ENCODE data around the gene PIP5KL1.
A peak's percentile ranks its signal among the peaks of the same experiment; 100 is the strongest.

The PIP5KL1 gene

DNA sequence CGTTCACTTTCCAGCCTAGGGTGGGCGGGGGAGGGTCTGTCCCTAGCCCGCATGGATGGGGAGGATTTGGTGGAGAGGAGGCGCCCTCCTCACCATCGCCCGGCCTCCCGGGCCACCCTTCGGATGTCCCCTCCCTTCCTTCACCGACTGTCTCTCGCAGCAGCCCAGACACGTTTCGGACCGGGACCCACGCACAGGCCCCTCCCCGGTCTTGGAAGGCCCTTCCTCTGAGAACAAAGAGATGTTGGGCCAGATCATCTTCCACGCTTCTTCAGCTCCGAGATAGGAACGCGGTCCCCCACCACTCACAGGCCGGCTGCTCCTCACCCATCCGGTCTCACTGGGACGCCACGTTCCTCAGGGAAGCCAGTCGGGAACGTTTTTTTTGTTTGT, 7.7 kb upstream of the PIP5KL1 start:
- Histone ChIP-seq H3K36me3 (replicated peaks) (peaks cover 25% of the 10 kb centered on the region), H3K4me1 (peaks cover 7% of the 10 kb centered on the region), H3K9me3 (no peaks in the 10 kb centered on the region), H3K27me3 (ENCODE audit: low read depth) (no peaks in the 10 kb centered on the region), H3K4me3 (no peak overlapping the region)
- no peak for DNase-seq (ENCODE audit: low spot score in 2 of 2)
- in situ Hi-C loops (cut with MboI; ENCODE audit: low sequenced_read_pairs), result no loop called here

DNA sequence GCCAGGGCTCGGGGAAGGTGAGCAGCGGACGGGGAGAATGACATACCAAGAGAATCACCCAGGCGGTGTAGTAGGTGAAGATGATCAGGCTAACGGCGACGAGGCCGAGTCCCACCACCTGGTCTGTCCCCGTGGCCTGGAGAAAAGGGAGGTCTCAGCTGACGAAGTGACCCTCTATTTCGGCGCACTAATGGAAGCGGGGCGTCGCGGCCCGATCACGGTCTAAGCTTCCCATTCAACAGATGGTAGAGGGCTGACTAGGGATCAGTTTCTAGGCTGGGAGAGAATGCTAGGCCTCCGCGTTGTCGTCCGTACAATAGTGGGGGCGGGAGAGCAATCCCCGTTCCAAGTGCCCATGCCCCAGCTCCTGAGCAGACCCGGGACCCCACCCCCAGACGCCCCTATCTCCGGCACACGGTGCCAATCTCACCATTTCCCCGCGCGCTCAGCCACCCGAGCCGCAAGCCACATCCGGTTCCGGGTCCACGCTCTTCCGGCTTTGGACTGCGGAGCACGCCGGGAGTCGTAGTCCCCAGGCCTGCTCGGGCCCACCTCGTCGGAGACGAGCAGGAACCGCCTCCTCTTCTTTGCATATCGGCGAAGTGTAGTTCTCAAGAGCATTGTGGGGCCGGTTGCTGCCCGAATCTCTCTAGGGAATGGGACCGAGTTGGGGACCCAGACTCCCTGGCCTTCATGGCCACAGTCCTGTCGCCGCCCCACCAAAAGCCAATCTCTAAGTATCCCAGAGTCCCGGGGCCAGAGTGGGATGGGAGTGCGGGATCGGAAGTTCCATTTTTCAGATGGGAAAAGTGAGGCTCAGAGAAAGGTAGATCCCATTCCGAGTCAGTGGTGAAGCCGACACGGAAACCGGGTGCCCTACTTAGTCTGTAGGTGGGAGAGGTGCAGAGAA, 7.1 kb upstream of the PIP5KL1 start, which contains the start of gene DPM2:
DPM2 (minus strand) TSS at position 467 of the 910 bp plus-strand sequence; CDS start at position 433, 34 bp downstream.
- H3K27me3 ChIP-seq (ENCODE audit: low read depth), result no peaks in the 10 kb centered on the region
- peak; percentile 81 to 89 for DNase-seq (ENCODE audit: low spot score in 2 of 2)
- peaks cover 19% of the 10 kb centered on the region for H3K36me3 ChIP-seq (replicated peaks)
- H3K9me3 ChIP-seq, result no peaks in the 10 kb centered on the region
- peak within 1 kb of the TSS; percentile 70 for H3K4me3 ChIP-seq
- in situ Hi-C loops (cut with MboI; ENCODE audit: low sequenced_read_pairs), result no loop called here
- H3K4me1 ChIP-seq, result peaks cover 7% of the 10 kb centered on the region

GRCh38 chr9:127937056-127937387, 6.4 kb upstream of the PIP5KL1 start:
- in situ Hi-C loops (cut with MboI; ENCODE audit: low sequenced_read_pairs), result no loop called here
- Histone ChIP-seq H3K27me3 (ENCODE audit: low read depth) (no peaks in the 10 kb centered on the region), H3K9me3 (no peaks in the 10 kb centered on the region), H3K4me1 (peaks cover 7% of the 10 kb centered on the region), H3K36me3 (replicated peaks) (peaks cover 13% of the 10 kb centered on the region), H3K4me3 (peak overlapping the region; percentile 70)
- DNase-seq (ENCODE audit: low spot score in 2 of 2), result no peak

DNA sequence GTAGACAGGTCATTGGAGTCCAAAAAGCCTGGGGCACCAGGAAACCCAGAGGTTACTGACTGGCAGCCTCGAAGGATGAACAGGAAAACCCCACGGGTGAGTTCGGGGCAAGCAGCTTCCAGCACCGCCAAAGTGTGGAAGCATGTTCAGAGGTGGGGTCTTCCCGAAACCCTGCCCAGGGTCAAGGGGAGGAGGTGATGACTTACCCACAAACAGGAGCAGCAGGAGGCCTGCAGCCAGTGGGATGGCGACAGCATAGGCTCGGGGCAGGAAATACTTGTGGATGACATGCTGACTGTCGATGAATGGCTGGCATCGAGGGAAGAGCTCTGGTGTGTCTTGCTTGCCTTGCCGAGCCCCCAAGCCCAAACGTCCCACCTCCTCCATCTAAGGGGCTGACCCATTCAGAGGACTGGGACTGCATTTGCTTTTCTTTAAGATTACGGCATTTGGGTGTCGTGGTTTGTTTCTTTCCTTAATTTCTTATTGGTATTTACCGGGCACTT, 5.8 kb upstream of the PIP5KL1 start:
- peaks cover 13% of the 10 kb centered on the region for H3K36me3 ChIP-seq (replicated peaks)
- H3K27me3 ChIP-seq (ENCODE audit: low read depth), result no peaks in the 10 kb centered on the region
- H3K4me3 ChIP-seq, result peak overlapping the region; percentile 70
- DNase-seq (ENCODE audit: low spot score in 2 of 2), result no peak
- H3K4me1 ChIP-seq, result peaks cover 8% of the 10 kb centered on the region
- in situ Hi-C loops (cut with MboI; ENCODE audit: low sequenced_read_pairs), result no loop called here
- no peaks in the 10 kb centered on the region for H3K9me3 ChIP-seq

DNA sequence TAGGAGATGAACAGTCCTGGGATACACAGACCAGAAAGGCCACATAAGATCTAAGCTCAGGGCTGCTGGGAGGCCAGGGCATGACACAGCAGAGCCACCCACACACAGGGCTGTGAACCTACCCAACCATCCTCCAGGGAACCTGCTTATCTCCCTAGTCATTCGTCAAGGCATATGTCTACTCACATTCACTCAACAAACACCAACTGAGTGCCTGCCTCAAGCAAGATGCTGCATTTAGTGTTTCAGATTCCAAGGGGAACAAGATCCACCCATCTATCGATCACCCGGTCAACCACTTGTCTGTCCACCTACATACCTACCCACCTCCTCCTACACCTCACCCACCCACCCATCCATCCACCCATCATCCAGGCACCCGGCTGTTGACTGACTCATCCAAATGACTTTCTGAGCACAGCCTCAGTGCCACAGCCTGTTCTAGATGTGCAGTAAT, 5.2 kb upstream of the PIP5KL1 start:
- H3K9me3 ChIP-seq, result no peaks in the 10 kb centered on the region
- H3K36me3 ChIP-seq (replicated peaks), result peaks cover 13% of the 10 kb centered on the region
- H3K4me1 ChIP-seq, result peaks cover 13% of the 10 kb centered on the region
- in situ Hi-C loops (cut with MboI; ENCODE audit: low sequenced_read_pairs), result no loop called here
- H3K4me3 ChIP-seq, result peak overlapping the region; percentile 70; the same call in 1 of the 2 replicates
- DNase-seq (ENCODE audit: low spot score in 2 of 2), result no peak
- H3K27me3 ChIP-seq (ENCODE audit: low read depth), result no peaks in the 10 kb centered on the region

DNA sequence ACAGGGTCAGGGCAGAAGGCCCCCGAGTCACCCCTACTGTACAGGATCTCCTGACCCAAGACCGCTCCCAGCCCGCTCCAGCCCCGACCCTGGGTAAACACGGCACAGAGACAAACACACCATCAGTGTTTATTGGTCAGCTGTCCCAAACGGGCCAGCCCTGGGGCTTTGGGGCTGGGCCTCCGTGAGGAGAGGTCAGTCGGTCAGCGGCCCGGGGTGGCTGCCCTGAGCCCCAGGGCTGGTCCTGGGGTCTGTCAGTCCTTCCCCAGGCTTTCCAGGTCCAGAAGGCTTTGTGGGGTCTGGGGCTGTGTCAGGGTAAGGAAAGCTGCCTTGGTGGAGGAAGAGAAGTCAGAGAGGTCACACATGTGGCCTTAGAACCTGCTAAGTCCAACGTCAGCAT, 4.4 kb upstream of the PIP5KL1 start:
- H3K4me1 ChIP-seq, result peaks cover 17% of the 10 kb centered on the region
- no peaks in the 10 kb centered on the region for H3K9me3 ChIP-seq
- no peaks in the 10 kb centered on the region for H3K27me3 ChIP-seq (ENCODE audit: low read depth)
- no peak for DNase-seq (ENCODE audit: low spot score in 2 of 2)
- no peak overlapping the region for H3K4me3 ChIP-seq
- in situ Hi-C loops (cut with MboI; ENCODE audit: low sequenced_read_pairs), result no loop called here
- H3K36me3 ChIP-seq (replicated peaks), result peaks cover 13% of the 10 kb centered on the region

DNA sequence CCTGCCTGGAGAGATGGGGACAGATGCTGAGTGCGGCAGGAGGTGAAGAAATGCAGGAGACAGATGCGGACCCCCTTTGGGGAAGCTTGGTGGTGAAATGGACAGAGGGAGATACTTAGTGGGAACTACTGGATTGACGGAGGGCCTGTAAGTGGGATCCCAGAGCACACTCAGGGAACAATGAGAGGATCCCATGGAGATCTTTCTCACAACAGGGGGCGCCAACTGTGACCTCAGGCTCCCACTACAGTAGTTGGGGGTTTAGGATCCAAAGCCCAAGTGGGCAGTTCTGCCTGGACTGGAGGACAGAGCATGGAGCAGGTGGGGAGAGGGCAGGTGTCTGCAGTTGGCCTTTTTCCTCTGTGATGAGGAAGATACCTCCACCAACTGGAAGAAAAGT, 3.7 kb upstream of the PIP5KL1 start:
- in situ Hi-C loops (cut with MboI; ENCODE audit: low sequenced_read_pairs), result no loop called here
- DNase-seq (ENCODE audit: low spot score in 2 of 2), result no peak
- Histone ChIP-seq H3K9me3 (no peaks in the 10 kb centered on the region), H3K4me3 (no peak overlapping the region), H3K36me3 (replicated peaks) (peaks cover 13% of the 10 kb centered on the region), H3K27me3 (ENCODE audit: low read depth) (no peaks in the 10 kb centered on the region), H3K4me1 (peaks cover 18% of the 10 kb centered on the region)

DNA sequence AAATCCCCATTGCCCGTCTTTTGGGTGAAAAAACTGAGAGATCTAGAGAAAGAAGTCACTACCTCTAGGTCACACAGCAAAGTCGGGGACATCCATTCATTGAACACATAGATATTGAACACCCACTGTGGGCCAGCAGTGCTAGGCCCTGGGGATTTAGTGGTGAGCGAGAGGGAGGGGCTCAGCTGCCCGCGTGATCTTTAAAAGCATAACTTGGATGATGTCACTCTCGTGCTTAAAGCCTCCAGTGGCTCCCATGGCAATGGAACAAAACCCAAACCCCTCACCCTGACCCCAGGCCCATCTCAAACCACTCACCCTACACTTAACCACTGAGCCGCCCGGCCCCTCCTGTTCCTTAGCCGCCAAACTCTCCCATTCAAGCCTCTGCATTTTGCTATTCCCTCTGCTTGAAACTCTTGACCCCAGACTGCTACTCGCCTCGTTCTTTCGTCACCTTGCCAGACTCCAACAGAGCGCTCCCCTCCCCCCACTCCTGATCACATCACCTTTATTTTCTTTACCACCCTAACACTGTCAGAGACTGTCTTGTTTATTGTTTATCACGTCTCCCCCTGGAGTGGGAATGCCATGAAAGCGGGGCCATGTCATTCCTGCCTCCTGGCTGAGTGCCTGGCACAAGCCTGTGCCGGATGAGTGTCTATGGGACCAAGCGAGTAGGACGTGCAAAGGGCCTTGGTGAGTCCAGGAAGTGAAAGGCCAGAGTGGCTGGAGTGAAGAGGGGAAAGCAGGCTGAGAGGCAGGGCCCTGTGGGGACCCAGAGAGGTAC, 710 bp upstream of the PIP5KL1 start:
- H3K27me3 ChIP-seq (ENCODE audit: low read depth), result peaks cover 5% of the 10 kb centered on the region; the same call in 1 of the 2 replicates
- peaks cover 9% of the 10 kb centered on the region for H3K36me3 ChIP-seq (replicated peaks)
- no peaks in the 10 kb centered on the region for H3K9me3 ChIP-seq
- peak; percentile 40 to 53 for DNase-seq (ENCODE audit: low spot score in 2 of 2)
- H3K4me3 ChIP-seq, result peak overlapping the region; percentile 48
- H3K4me1 ChIP-seq, result peaks cover 12% of the 10 kb centered on the region
- in situ Hi-C loops (cut with MboI; ENCODE audit: low sequenced_read_pairs), result no loop called here

DNA sequence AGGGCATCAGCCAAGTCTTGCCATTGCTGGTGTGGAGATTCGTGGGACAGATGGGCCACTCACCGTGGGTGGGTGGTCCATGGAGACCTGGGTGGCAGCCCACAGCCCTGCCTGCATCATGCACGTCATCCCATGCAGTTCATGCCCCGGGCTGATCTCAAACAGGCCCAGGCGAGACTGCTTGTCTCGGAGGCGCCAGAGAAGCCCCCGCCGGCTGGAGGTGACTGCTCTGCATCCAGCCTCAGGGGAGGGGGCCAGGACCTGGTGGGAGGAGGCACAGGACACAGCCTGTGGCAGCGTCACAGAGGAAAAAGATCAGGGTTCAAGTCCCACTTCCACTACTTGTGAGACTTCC, 975 bp downstream of the PIP5KL1 start:
- peaks cover 10% of the 10 kb centered on the region for H3K4me1 ChIP-seq
- in situ Hi-C loops (cut with MboI; ENCODE audit: low sequenced_read_pairs), result loop anchor here (10.0 kb wide), 1 partner anchor 425 kb away; no protein-coding TSS in a partner anchor
- H3K36me3 ChIP-seq (replicated peaks), result no peaks in the 10 kb centered on the region
- no peak for DNase-seq (ENCODE audit: low spot score in 2 of 2)
- no peaks in the 10 kb centered on the region for H3K9me3 ChIP-seq
- peaks cover 14% of the 10 kb centered on the region for H3K27me3 ChIP-seq (ENCODE audit: low read depth)
- H3K4me3 ChIP-seq, result no peak overlapping the region

GRCh38 chr9:127928676-127929624, 1.6 kb downstream of the PIP5KL1 start:
- no peak for DNase-seq (ENCODE audit: low spot score in 2 of 2)
- H3K9me3 ChIP-seq, result no peaks in the 10 kb centered on the region
- peaks cover 14% of the 10 kb centered on the region for H3K27me3 ChIP-seq (ENCODE audit: low read depth)
- in situ Hi-C loops (cut with MboI; ENCODE audit: low sequenced_read_pairs), result loop anchor here (10.0 kb wide), 1 partner anchor 424 kb away; no protein-coding TSS in a partner anchor
- no peak overlapping the region for H3K4me3 ChIP-seq
- no peaks in the 10 kb centered on the region for H3K36me3 ChIP-seq (replicated peaks)
- H3K4me1 ChIP-seq, result peaks cover 10% of the 10 kb centered on the region

DNA sequence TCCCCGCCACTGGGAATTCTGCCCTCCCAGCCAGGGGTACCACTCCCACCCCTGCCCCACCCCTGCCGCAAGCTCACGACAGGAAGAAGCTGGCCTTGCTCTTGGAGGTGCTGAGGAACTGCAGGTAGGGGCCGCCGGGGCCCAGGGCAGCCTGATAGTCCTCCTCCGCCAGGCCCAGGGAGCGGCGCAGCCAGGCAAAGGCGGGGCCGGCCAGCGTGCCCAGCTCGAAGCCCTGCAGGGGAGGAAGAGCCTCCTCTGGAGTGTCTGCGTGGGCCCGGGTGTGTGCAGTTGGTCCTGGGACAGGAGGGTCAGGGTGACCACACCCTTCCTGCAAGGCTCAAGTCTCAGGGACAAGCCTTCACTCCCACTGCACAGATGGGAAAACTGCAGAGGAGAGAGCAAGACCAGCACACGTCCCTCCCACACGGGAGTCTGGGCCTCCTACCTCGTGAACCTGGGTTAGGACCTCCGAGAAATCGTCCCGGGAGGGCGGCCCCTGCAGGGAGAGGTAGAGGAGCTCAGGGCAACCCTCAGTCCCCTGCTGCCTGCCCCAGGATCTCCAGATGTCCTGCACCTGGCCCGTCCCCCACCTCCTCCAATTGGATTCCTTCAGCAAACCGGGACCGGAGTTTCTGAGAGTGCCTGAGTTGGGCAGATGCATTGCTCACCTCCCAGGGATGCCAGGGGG, 2.4 kb downstream of the PIP5KL1 start:
- Histone ChIP-seq H3K9me3 (no peaks in the 10 kb centered on the region), H3K27me3 (ENCODE audit: low read depth) (peaks cover 14% of the 10 kb centered on the region), H3K4me1 (peaks cover 10% of the 10 kb centered on the region), H3K4me3 (no peak overlapping the region), H3K36me3 (replicated peaks) (no peaks in the 10 kb centered on the region)
- in situ Hi-C loops (cut with MboI; ENCODE audit: low sequenced_read_pairs), result loop anchor here (10.0 kb wide), 1 partner anchor 423 kb away; no protein-coding TSS in a partner anchor
- no peak for DNase-seq (ENCODE audit: low spot score in 2 of 2)

DNA sequence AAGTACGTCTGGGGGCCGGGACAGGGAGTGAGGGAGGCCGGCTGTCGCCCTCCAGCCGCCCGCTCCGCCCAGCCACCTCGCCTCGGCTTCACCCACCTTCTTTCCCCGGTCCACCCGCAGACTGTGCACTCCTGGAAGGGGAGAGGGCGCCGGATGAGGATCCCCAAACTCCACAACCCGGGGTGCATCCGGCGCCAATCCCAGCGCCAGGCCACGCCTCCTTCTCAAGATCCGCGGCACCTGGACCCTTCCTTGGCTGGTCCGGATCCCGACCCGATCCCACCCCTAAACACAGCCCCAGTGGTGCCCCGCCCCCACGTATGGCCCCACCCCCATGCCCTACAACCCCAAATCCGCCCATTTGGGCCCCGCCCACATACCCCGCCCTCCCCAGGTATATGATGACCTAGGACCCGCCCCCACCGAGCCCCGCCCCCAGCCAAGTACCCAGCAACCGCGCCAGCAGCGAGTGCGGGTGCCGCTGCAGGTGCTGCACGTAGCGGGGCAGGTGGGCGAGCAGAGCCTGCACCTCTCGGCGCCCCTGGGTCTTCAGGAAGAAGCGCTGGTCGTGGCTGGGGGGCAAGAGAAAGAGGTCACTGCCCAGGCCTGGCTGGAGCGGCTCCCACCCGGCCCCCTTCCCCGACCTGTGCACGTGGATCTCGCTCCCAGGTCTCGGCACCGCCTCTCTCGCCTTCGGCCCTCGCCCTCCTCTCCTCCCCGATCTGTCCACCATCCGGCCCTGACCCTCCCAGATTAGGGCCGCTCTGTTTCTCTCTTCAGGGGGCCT, 3.2 kb downstream of the PIP5KL1 start:
- peak in 1 of 2 experiments; percentile 48 for DNase-seq (ENCODE audit: low spot score in 2 of 2)
- H3K4me1 ChIP-seq, result peaks cover 10% of the 10 kb centered on the region
- H3K36me3 ChIP-seq (replicated peaks), result no peaks in the 10 kb centered on the region
- H3K27me3 ChIP-seq (ENCODE audit: low read depth), result peaks cover 14% of the 10 kb centered on the region
- in situ Hi-C loops (cut with MboI; ENCODE audit: low sequenced_read_pairs), result loop anchor here (10.0 kb wide), 1 partner anchor 423 kb away; no protein-coding TSS in a partner anchor
- H3K4me3 ChIP-seq, result no peak overlapping the region
- H3K9me3 ChIP-seq, result no peaks in the 10 kb centered on the region
